CD4-positive, alpha-beta T cell treated with Interleukin-2 at 100 ng/mL for 4 hours (primary cell): ENCODE measurements around the gene STK10.
A peak's percentile ranks its signal among the peaks of the same experiment; 100 is the strongest.

Experiments used
- DNase-seq: peaks from one replicate; pipeline ENCODE4 v3.0.0-alpha.2; 2020; ENCODE audit warnings: low spot score

The STK10 gene

DNA sequence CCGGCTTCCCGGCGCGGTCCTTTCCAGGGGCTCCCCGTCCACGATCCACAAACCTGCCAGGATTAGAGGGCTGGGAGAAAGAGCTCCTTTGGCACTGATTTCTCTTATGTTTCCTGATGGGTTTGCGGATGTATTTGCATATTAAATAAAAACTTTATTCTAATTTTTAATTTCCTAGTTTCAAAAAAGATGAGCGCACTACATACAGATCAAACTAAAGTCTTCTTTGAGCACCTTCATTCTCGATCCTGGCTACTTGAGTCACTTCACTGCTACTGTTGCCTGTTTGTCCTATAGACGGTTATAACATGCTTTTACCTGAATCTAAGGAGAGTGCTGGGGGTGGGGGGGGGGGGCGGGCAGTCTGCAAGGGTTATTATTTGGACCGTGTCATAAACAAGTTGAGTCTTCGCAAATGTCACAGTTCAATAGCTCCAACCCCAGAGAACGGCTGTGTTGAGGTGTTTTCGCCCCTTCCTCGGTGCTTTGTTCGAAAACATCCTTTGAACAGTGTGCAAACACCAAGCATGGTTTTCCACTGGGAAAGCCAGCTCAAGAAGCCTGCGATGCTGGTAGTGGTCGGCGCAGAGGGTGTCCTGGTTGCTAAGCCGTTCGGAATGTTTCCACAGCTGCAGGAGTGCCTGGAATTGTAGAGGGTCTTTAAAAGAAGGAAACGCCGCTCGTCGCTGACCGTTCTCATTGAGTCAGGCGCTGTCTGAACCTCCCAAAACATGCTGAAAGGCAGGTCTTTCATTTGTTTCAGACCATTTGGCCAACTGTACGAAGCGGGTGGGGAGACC is 1.1 kb upstream of the STK10 start:
- DNase-seq, result no peak

DNA sequence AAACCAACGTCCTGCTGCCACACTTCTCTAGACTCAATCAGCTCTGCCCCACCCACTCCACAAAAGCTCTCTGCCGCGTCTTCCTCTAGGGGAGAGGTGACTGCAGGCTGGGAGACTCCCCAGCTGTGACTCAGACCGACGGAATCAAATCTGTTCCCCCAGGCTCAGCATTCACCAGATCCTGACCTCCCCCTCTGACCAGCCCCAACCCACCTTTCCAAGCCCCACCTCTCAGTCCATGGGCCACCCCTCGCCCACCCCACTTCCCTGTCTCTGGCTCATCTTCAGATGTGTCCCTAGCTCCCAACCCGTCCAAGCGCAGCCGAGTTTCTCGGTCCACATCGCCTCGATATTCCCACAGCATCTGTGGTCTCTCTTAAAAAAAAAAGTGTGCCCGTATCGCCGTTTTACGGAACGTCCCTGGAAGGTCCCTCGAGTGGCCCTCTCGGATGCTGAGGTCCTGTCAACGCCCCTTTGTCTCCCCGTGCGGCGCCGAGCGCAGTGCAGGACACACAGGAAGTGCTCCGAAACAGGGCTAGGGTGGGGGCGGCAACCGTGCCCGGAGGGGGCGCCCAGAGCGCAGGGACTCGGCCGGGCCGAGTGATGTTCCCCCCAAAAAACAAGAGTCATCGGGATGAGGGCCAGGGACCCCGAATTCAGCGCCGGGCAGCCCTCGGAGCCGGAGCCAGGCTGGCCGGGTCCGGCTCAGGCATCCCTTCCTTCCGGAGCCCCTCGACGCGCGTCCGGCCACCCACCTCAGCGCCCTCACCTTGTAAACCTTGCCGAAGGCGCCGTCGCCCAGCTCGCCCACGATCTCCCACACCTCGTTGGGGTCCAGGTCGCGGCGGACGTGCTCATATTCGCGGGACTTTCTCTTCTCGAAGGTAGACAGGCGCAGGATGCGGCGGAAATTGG is 649 bp downstream of the STK10 start:
- peak; percentile 74 for DNase-seq

DNA sequence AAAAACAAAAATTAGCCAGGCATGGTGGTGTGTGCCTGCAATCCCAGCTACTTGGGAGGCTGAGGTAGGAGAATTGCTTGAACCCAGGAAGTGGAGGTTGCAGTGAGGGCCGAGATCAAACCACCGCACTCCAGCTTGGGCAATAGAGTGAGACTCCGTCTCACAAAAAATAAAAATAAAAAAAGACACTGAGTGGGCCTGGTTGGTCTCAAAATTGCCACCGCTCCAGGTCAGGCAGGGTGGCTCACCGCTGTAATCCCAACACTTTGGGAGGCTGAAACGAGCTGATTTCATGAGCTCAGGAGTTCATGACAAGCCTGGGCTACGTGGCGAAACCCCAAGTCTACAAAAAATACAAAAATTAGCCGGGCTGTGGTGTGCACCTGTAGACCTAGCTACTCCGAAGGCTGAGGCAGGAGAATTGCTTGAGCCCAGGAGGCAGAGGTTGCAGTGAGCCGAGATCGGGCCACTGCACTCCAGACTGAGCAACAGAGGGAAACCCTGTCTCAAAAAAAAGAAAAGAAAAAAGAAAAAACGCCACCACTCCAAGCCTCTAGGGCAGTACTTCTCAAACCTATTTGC is 1.8 kb downstream of the STK10 start:
- no peak for DNase-seq

- DNase-seq, result peak; percentile 36
These were observed 2.9 kb downstream of the STK10 start for GRCh38 chr5:172185096-172185461.

DNA sequence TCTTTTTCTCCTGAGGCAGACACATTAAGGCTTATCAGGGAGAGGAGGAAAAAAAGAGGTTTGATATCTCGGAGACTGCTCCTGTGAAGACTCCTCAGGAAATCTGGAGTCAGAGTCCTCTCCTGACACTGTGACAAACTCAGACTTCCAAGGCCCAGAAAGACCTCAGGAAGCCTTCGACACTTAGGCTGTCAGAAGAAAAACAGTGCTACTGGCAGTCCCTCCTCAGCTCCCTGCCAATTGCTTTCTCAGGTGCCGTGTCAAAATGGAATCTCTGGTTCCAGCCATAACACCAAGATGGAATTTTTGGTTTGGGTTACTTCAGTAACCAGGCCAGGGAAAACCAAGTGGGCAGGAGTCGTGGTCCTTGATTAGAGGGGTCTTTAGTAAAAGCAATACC is 4.1 kb downstream of the STK10 start:
- no peak for DNase-seq

GRCh38 chr5:172182291-172182690 is 5.7 kb downstream of the STK10 start:
- no peak for DNase-seq

GRCh38 chr5:172180936-172181335 is 7.1 kb downstream of the STK10 start:
- peak; percentile 34 for DNase-seq

GRCh38 chr5:172178991-172179989 is 8.7 kb downstream of the STK10 start:
- peak; percentile 61 for DNase-seq

DNA sequence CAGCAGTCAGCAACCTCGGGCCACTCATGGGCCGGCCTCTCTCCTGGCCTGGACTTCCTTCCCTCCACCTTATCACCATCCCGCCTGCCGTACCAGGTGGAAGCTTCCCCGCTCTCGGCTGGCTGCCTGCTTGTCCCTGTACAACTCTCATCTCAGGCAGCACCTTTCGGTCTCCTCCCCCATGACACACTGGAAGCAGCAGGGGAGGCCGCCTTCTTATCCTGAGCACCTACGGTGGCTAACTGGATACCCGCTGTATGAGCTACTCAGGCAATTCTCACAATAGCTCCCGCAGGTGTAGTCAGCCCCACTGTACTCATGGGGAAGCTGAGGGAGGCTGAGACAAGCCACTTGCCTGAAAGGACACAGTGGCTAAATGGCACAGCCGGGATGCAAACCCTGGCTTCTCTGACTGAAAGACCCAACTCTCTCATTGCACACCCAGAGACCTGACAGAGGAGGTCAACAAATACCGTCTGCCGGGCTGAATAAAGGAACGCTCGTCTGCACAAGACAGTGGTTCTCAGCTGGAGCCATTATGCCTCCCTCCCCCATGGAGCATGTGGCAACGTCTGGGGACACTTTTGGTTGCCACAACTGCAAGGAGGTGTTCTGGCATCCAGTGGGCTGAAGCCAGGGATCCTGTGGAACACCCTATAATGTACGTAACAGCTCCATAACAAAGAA is 9.6 kb downstream of the STK10 start:
- peak; percentile 31 for DNase-seq

- DNase-seq, result no peak
These were observed 10.8 kb downstream of the STK10 start for GRCh38 chr5:172177176-172177575.

DNA sequence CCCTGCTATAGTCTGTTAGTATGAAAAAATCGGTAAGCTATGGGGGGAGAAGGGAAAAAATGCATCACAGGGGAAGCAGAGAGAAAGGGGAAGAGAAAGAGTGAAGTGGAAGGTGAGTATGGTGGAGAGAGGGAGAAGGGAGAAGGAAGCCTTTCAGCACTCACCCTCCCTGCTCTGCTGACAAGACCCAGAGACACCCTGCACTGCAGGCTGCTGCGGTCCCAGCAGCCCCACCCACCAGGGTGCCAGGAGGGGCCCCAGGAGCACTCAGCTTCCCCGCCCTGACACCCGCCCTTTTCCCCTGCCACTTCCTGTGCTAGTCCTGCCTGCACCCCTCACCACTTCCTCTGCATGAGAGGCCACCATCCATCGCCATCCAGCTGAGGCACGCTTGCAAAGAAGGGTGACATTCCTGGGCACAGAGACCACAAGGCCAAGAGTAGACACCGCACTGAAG is 12.7 kb downstream of the STK10 start:
- peak; percentile 90 for DNase-seq

- peak; percentile 71 for DNase-seq
These were observed 14.4 kb downstream of the STK10 start for GRCh38 chr5:172173564-172174153.

- no peak for DNase-seq
These were observed 15.0 kb downstream of the STK10 start for GRCh38 chr5:172172912-172173563.

GRCh38 chr5:172171118-172171517 is 16.9 kb downstream of the STK10 start:
- no peak for DNase-seq

GRCh38 chr5:172170251-172170701 is 17.7 kb downstream of the STK10 start:
- no peak for DNase-seq

- no peak for DNase-seq
These were observed 18.8 kb downstream of the STK10 start for GRCh38 chr5:172169216-172169615.

DNA sequence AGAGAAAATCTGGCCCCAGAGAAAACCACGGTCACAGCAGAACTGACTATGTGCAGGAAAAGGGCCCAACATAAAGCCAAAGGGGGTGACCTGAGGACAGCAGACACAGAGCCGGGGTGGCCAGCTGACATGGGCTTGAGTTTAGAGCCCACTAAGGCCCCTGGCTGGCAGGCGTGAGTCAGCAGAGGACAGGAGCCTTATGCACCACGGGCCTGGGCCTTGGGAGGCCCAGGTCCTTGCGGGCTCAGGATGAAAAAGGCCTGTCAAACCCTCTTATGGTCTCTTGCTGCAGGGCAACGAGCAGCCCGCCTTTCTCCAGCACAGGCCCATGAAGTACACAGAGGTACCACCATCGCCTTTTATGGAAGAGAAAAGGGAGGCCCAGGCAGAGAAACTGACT is 19.7 kb downstream of the STK10 start:
- no peak for DNase-seq

GRCh38 chr5:172167895-172168294 is 20.1 kb downstream of the STK10 start:
- DNase-seq, result no peak

- DNase-seq, result no peak
These were observed 21.8 kb downstream of the STK10 start for GRCh38 chr5:172166030-172166826.
